Glutamatergic neuron (in vitro differentiated cells): ENCODE results near the gene PDE6A. TPM values are rescaled to one million over a fixed set of nuclear protein-coding genes. Genes with fewer than 3 reads are reported as not detected.

Source experiments
- DNase-seq: peaks from one replicate; pipeline ENCODE4 v3.0.0; 2022
- H3K27ac Mint-ChIP-seq: one replicate; pipeline ENCODE4 v1.8.0; 2020; ENCODE audit warnings: mild to moderate bottlenecking, mixed read lengths, inconsistent platforms; ENCODE audit not compliant: unreplicated experiment
- H3K27me3 Mint-ChIP-seq: one replicate; pipeline ENCODE4 v1.8.0; 2020; ENCODE audit warnings: mild to moderate bottlenecking, moderate library complexity, mixed read lengths, inconsistent platforms; ENCODE audit not compliant: unreplicated experiment
- H3K36me3 Mint-ChIP-seq: one replicate; pipeline ENCODE4 v1.8.0; 2020; ENCODE audit warnings: mild to moderate bottlenecking, mixed read lengths, inconsistent platforms; ENCODE audit not compliant: unreplicated experiment
- H3K4me1 Mint-ChIP-seq: one replicate; pipeline ENCODE4 v1.8.0; 2020; ENCODE audit warnings: mild to moderate bottlenecking, low read depth, mixed read lengths, inconsistent platforms; ENCODE audit not compliant: unreplicated experiment
- H3K4me3 Mint-ChIP-seq: one replicate; pipeline ENCODE4 v1.8.0; 2020; ENCODE audit warnings: mild to moderate bottlenecking, mixed read lengths, inconsistent platforms; ENCODE audit not compliant: unreplicated experiment
- H3K9me3 Mint-ChIP-seq: one replicate; pipeline ENCODE4 v1.8.0; 2020; ENCODE audit warnings: mild to moderate bottlenecking, moderate library complexity, mixed read lengths, inconsistent platforms; ENCODE audit not compliant: unreplicated experiment
- CTCF ChIP-seq: fragments of 200-600 bp; sonication (generic); IDR thresholded peaks from one replicate; pipeline ENCODE4 v1.5.0; 2021; ENCODE audit not compliant: partially characterized antibody, unreplicated experiment
- total RNA-seq: library from RNA; stranded (reverse); fragmentation: NEBNext Ultra II Directional; extraction: Animal tissue kit (Norgen Biotek cat#: 25700); gene quantifications from one replicate; pipeline ENCODE4 v1.2.1, GENCODE V29; 2021; ENCODE audit not compliant: unreplicated experiment

The PDE6A gene
- total RNA-seq, 1 donor from 2014 or later = not detected

- H3K27ac Mint-ChIP-seq = peak overlapping the region; percentile 70
- no peaks in the 10 kb centered on the region for H3K9me3 Mint-ChIP-seq
- no peak for DNase-seq
- H3K4me3 Mint-ChIP-seq = peak overlapping the region; percentile 52
- peaks cover 5% of the 10 kb centered on the region for H3K27me3 Mint-ChIP-seq
- no peaks in the 10 kb centered on the region for H3K36me3 Mint-ChIP-seq
- no peak for TF ChIP-seq CTCF
- peaks cover 32% of the 10 kb centered on the region for H3K4me1 Mint-ChIP-seq
Measured at GRCh38 chr5:149824846-149825245, 119.7 kb downstream of the PDE6A start.

- Mint-ChIP-seq H3K4me3 (no peak overlapping the region), H3K9me3 (peaks cover under 1% of the 10 kb centered on the region), H3K36me3 (no peaks in the 10 kb centered on the region), H3K27me3 (peaks cover 5% of the 10 kb centered on the region), H3K27ac (peak overlapping the region; percentile 71), H3K4me1 (peaks cover 33% of the 10 kb centered on the region)
- no peak for TF ChIP-seq CTCF
- no peak for DNase-seq
Measured at GRCh38 chr5:149824120-149824519, 120.5 kb downstream of the PDE6A start.

GRCh38 chr5:149823375-149823774 is 121.2 kb downstream of the PDE6A start:
- Mint-ChIP-seq H3K27ac (no peak overlapping the region), H3K27me3 (peaks cover 5% of the 10 kb centered on the region), H3K4me1 (peaks cover 37% of the 10 kb centered on the region), H3K36me3 (no peaks in the 10 kb centered on the region), H3K9me3 (peaks cover 1% of the 10 kb centered on the region), H3K4me3 (peak overlapping the region; percentile 67)
- DNase-seq = no peak
- no peak for TF ChIP-seq CTCF

- Mint-ChIP-seq H3K36me3 (no peaks in the 10 kb centered on the region), H3K9me3 (peaks cover 4% of the 10 kb centered on the region), H3K4me3 (no peak overlapping the region), H3K4me1 (peaks cover 43% of the 10 kb centered on the region), H3K27ac (no peak overlapping the region), H3K27me3 (peaks cover 5% of the 10 kb centered on the region)
- no peak for TF ChIP-seq CTCF
- DNase-seq = no peak
Measured at GRCh38 chr5:149822301-149822700, 122.3 kb downstream of the PDE6A start.

GRCh38 chr5:149820536-149821510 is 123.8 kb downstream of the PDE6A start:
- Mint-ChIP-seq H3K27me3 (peaks cover 4% of the 10 kb centered on the region), H3K4me3 (no peak overlapping the region), H3K9me3 (peaks cover 5% of the 10 kb centered on the region), H3K4me1 (peaks cover 53% of the 10 kb centered on the region), H3K36me3 (no peaks in the 10 kb centered on the region), H3K27ac (peak overlapping the region; percentile 28)
- no peak for DNase-seq
- TF ChIP-seq CTCF = no peak
